Stimulated activated CD4-positive, alpha-beta T cell treated with anti-CD3 and anti-CD28 coated beads, Interleukin-4, amount 100 ng/mL, for 24 hours (primary cell): ENCODE measurements around the gene CMIP.

Source experiments
- DNase-seq: peaks from one replicate; pipeline ENCODE4 v3.0.0-alpha.2; 2020

CMIP gene

DNA sequence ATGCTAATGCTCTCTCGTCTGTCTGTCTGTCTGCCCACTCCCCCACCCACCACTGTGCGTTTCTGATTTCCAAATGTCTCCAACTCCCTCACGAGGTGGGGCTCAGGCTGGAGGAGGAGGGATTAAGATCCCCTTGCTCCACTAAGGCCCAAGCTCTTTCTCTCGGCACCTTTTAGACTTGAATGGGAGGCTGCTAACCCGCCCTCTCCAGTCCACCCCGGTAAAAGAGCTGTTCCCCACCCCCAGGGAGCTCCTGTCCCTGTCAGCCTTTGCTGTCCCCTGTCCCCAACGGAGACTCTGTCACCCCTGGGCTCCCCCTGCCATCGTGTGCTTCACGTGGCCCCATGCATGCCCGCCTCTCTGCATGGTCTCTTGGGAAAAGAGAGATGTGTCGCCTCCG lies 266.0 kb downstream of the CMIP start:
- DNase-seq = no peak

DNA sequence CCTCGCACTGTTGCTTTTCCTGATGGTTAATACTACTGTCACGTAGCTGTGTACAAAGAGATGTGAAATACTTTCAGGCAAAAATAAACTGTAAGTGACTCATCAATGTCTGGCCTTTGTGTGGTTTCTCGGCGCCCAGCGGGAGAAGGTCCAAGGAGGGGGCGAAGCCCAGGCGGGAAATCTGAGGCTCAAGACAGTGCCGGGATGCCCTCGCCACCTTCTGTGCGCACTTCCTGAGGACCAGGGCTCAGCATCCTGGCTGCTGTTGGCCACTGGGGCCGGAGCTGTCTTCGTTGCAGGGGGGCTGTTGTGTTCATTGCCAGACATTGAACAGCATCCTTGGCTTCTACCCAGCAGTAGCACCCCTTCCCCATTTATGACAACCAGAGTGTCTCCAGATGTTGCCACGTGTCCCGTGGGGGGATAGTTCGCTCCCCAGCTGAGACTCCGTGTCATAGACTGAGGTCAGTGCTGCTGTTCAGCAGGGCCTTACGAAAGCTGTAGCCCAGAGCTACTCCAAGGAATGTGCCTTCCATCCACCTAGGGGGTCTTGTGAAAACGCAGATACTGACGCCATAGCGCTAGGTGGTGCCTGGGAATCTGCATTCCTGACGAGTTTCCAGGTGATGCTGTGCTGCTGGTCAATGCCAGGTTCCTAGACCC lies 267.2 kb downstream of the CMIP start:
- DNase-seq = no peak

DNA sequence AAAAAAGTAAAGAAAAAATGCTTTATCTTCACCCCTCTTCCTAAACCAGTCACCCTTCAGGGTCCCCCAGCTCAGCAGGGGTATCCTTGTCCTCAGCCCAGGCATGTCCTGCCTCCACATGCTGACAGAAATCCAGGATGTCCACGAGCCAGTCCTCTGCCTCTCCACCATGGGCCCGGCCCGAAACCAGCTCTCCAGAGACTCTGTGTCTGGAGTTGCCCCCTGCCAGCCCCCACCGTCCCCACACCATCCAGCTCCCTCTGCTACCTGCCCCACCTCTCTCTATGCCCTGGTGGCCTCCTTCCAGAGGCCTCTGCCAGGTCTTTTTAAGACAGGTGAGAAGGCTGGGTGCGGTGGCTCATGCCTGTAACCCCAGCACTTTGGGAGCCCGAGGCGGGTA lies 268.1 kb downstream of the CMIP start:
- no peak for DNase-seq

DNA sequence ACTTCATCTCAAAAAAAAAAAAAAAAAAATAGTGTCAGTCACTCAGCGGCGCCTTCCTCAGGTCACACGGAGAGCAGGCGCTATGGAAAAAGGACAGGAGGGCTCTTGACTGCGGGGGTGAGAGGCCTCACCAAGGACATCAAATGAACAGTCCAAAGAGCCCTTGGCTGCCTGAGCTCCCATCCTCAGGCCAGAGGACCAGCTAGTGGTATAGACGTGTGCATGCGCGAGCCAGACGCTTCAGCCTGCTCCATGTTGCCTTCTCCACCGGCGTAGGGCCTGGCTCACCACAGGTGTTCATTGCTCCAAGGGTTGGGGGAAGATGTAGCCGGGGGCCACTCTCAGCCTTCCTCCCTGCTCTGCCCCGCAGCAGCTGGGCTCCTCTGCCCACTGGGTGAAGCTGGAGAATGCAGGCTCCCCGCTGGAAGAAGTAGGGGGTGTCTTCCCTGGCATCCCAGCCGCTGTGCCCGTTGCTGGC lies 268.7 kb downstream of the CMIP start:
- no peak for DNase-seq

DNA sequence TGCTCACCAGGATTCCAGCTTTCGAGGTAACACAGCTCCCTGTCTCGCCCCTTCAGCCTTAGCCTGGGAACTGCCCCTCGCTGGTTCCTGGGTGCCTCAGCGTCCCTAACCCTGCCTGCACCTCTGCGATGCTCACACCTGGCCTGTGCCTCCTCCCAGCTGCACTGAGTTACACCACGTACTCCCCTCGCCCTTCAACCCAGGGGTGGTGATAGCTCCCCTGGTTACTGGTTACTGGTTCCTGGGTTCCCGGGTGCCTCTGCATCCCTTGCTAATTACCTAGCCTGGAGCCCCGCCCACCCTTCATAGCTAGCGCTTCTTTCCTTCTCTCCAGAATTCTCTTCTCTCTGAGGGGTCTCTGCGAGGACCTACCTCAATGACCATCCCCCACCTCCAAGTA lies 269.2 kb downstream of the CMIP start:
- DNase-seq = no peak

DNA sequence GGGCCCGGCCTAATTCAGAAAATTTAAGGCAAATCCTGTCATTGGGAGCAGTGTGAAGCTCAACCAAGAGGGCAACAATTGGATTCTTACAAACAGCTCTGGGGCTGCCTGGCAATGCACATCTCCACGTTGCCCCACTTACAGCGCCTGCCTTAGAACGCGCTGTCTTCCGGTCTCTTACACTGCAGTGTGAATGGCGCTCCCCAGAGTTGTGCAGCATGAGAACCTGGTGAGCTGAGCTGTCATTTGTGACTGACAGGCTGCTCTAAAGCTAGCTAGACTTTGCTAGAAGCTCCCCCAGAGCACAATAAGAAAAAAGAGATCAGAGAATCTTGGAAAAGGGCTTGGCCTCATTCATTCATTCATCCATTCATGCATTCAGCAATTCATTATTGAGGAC lies 270.0 kb downstream of the CMIP start:
- DNase-seq = no peak

DNA sequence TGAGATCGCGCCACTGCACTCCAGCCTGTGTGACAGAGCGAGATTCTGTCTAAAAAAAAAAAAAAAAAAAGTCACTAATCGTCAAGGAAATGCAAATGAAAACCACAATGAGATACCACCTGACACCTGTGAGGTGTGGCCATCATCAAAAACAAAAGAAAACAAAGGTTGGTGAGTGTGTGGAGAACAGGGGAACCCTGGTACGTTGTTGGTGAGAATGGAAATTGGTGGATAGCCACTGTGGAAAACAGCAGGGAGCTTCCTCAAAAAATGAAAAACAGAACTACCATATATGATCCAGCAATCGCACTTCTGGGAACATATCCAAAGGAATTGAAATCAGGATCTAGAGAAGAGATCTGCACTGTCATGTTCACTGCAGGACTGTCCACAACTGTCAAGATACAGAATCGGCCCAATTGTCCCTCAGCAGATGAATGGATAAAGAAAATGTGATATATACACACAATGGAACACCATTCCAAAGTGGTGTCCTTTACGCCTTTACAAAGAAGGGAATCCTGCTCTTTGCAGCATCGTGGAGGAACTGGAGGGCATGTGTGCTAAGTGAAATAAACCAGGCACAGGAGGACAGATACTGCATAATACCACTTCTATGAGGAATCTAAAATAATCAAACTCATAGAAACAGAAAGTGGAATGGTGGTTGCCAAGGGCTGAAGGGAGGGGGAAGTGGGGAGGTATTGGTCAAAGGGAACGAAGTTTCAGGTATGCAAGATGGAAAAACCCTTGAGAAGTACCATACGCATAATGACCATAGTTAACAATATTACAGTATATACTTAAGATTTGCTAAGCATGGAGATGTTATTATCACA lies 271.0 kb downstream of the CMIP start:
- no peak for DNase-seq

DNA sequence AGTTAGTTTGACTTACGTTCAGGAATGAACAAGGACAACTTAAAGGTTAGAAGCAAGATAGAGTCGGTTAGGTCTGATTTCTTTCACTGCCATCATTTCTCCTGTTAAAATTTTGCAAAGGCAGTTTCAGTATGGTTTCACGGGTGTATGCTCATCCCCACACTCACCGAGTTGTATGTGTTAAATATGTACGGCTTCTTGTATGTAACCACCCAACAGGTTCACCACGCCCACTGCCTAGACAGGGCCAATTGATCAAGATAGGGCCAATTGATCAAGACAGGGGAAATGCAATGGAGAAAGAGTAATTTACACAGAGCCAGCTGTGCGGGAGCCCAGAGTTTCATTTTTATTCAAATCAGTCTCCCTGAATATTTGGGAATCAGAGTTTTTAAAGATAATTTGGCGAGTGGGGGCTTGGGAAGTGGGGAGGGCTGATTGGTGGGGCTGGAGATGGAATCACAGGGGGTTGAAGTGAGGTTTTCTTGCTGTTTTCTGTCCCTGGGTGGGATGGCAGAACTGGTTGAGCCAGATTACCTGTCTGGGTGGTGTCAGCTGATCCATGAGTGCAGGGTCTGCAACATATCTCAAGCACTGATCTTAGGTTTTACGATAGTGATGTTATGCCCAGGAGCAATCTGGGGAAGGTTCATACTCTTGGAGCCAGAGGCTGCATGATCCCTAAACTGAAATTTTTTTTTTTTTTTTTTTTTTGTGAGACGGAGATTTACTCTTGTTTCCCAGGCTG lies 272.0 kb downstream of the CMIP start:
- no peak for DNase-seq

DNA sequence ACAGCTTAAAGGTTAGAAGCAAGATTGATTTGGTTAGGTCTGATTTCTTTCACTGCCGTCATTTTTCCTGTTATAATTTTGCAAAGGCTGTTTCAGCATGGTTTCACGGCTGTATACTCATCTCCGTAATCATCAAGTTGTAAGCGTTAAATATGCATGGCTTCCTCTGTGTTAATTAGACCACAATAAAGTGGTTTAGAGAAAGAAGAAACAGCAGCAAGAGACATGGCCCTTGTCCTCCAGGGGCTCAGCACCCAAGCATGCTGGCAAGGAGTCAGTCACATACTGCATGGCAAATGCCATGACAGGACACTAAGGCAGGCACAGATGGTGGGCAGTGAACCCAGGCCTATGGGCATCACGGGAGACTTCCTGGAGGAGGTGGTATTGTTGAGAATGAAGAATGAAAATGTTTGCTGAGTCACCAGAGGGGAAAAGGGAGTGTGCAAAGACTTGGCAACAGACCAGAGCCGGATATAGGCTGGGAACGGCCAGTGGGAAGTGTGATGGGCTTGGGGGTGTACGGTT lies 273.1 kb downstream of the CMIP start:
- DNase-seq = no peak

DNA sequence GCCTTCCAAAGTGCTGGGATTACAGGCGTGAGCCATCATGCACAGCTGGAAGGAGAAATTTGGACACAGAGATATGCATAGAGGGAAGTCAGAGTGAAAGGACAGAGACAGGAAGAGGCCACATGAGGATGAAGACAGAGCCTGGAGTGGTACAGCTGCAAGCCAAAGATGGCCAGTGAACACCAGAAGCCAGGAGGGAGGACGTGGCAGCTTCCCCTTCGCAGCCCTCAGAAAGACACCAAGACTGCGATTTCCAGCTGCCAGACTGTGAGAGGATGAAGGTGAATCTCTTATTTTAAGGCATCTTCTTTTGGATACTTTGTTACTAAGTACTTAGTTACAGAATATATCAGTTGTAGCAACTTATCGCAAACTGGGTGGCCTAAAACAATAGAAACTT lies 274.0 kb downstream of the CMIP start:
- no peak for DNase-seq

DNA sequence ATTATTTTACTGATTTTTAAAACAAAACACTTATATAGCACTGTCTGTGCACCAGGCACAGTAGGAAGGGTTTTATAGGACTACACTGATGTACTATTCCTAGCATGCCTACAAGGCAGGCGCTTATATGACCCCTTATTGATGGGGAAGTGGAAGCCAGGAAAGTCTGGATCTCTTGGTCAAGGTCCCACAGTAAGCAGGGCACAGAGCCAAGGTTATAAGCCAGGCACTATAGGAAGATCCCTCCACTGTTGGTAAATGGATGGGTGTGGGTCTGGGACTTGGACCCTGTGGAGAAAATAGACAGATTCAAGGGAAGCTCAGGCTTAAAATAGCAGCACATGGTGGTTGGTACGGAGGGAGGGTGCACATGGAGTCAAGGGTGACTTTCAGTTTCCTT lies 275.4 kb downstream of the CMIP start:
- no peak for DNase-seq

DNA sequence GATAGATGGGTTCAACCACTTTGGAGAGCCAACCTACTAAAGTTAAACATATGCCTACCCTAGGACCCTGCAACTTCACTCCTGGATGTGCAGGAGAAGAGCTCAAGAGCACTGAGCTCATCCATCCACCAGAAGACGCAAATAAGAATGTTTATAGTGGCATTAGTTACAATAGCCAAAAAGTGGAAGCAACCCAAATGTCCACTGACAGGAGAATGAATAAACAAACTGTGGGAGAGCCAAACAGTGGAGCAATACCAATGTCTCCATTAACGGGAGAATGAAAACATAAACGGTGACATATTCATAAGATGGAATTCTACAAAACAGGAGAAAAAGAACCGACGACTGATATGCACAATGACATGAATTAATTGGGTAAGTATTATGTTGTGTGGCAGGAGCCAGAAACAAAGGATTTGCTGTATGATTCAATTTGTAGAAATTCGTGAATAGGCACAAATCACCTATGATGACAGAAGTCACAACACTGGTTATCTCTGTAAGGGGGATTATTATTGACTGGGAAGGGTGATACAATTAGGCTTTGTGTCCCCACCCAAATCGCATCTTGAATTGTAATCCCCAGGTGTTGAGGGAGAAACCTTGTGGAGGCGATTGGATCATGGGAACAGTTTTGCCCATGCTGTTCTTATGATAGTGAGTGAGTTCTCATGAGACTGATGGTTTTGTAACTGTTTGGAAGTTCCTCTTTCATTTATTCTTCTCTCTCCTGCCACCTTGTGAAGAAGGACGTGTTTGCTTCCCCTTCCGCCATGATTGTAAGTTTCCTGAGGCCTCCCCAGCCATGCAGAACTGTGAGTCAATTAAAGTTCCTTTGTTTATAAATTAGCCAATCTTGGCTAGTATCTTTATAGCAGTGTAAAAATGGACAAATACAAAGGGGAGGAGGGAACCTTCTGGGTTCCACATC lies 276.6 kb downstream of the CMIP start:
- DNase-seq = no peak

DNA sequence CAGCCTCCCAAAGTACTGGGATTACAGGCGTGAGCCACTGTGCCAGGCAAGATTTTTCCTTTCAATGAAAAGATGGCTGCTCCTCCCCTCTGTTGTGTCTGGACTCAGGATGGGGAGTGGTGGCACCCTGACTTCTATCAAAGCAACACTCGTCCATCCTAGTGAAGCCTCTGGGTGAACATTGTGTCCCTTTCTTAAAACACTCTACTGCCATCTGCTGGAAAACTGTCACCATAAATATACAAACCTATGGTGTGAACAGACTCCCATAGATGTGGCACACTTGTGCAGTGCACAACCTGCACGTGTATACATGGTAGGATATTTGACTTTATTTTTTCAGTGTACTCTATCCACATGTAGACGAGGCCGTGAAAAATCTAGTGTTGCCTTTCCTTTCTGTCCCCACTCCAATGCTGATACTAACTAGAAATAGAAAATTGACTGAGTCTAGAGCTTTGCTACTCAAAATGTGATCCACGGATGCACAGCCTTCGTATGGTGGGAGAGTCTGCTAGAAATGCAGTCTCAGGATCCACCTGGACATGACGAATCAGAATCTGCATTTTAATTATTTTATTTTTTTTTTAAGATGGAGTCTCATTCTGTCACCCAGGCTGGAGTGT lies 278.6 kb downstream of the CMIP start:
- peak; percentile 58 for DNase-seq

DNA sequence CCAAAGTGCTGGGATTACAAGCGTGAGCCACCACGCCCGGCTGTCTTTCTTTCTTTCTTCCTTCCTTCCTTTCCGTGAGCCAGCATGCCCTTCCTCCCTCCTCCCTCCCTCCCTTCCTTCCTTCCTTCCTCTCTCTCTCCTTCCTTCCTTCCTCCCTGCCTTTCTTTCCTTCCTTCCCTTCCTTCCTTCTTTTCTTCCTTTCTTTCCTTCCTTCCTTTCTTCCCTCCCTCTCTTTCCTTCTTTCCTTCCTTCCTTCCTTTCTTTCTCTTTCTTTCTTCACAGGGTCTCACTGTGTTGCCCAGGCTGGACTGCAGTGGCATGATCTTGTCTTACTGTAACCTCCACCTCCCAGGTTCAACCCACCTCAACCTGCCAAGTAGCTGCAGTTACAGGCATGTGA lies 283.8 kb downstream of the CMIP start:
- DNase-seq = no peak

DNA sequence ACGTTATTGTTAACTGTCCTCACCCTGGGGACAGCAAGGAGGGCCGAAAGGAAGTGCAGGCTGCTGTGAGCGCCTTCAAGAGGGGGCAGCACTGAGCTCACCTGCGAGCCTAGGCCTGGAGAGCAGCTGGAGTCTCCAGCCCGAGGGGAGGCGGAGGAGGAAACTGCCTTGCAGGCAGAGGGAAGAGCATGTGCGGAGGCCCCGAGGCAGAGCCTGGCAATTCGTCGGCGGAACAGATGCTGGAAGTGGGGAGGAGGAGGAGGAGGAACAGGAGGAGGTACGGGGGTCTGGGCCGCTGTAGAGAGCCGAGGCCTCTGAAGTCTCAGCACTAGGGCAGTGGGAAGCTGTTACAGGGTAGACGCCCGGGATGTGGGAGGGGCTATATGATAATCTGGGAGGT lies 284.8 kb downstream of the CMIP start:
- no peak for DNase-seq

DNA sequence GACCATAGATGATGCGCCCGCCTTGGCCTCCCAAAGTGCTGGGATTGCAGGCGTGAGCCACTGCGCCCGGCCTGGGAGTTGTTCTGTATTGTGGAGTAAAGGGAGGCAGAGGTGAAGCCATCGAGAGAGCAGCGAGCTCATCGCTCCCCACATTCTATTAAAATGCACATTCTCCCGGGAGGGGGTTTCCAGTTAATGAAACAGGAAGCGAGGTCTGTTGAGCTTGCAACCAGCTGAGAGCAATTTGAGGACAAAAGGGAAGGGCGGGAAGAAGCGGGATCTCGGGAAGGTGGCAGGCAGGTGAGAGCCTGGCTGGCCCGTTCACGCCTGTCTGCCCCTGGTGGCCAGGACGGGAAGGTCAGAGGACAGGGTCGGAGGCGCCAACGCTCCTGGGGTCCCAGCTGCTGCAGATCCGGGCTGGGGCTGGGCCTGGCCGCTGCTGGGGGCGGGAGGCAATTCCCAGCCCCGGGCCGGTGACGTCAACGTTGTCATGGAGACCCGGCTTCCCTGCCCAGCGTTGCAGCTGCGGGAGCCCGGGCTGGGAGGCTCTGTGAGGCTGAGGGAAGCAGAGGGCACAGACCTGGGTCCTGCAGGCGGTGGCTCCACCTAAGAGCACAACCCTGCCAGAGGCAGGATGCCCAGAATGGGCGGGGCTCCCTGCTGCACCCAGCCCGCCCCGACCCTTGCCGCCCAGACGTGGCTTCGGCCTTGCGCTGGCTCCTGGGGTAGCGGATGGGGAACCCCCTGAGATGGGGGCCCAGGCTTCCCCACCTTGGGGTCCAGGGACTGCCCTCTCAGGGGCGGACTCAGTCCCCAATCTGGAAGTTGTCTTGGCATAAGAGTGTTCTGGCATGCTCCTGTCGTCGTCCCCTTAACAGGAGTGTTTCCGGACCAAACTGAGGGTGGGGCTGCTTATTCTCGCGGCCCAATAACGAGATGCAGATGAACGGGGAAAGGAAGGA lies 285.8 kb downstream of the CMIP start:
- DNase-seq = peak; percentile 54

DNA sequence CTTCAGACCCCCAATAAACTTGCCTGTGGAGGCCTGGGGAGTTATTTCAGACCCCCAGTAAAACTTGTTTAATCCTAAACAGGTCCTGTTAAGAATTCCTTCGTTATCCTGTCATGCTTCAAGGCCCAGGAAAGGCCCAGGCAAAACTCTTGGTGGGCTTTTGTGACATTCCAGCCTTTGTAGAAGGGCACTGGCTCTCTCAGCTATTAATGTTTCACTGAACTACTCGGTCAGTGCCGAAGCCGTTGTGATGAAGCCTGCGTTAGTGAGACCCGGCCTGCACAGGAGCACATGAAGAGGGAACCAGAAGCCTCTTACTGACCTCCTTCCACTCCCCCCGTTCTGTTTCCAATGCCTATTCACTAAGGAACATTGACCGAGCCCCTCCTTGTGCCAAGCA lies 287.0 kb downstream of the CMIP start:
- no peak for DNase-seq

DNA sequence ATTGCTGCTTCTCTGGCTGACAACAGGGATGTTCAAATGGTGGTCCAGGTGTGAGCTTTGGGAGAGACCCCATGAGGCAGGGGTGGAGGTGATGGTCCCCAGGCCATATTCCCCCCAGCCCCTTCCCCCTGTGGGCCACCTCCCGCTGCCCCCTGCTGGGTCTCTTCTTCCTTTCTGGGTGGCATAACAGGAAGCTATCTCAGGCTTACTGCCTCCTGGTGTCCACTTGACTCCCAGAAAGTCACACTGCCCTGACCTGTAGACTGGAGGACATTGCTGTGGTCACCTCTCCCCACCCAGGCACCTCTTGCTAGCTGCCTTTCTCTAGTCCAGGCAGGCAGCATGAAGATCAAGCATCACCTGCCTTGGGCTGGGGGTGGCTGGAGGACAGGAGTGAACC lies 288.1 kb downstream of the CMIP start:
- DNase-seq = no peak

DNA sequence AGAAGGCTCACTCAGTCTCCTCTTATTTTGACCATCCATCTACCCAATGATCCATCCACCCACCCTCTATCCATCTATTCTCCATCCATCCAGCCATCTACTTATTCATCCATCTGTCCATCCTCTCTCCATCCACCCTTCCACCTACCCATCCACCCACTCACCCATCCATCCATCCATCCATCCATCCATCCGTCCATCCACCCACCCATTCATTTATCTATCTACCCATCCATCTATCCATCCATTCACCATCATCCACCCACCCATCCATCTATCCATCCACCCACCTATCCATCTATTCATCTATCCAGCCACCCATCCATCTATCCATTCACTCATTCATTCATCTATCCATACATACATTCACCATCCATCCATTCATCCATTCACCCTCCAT lies 288.7 kb downstream of the CMIP start:
- DNase-seq = no peak

DNA sequence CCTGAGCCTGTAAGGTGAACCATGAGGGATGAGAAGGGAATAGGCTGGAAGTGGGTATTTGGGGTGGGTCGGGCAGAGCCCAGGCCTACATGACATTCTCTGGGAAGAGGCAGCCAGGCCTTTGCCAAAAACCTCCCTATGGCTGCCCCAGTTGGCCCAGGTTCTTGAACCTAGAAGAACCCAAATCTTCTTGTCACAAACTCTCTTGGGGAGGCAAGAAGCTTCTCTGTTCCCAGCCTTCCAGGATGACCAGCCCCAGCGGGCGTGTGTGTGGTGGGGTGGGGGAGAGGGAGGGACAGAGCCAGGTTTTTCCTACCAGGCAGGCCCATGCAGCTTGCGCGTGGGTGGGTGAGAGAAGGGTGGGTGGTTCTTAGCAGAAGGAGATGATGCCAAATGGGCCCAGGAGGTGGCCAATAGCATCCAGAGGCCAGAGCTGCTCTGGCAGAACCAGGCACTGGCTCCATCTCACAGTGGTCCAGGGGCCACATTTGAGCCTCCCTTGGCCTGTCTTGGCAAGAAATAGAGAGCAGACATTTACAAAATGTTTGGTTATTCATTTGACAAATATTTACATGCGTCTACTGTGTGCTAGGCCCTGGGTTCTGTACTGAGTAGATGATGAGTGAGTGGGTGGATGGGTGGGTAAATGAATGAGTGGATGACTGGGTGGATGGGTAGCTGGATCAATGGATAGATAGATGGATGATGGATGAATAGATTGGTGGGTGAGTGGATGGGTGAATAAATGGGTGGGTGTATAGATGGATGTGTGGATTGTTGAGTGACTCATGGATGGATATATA lies 290.2 kb downstream of the CMIP start:
- no peak for DNase-seq
